GM23338 (cell line): ENCODE data around the gene TGFBR3.

Experiments used
- POLR2AphosphoS5 ChIP-seq: IDR thresholded peaks from 2 replicates; pipeline ENCODE4 v1.6.1; 2016; ENCODE audit warnings: antibody characterized with exemption, low read depth
- TF ChIP-seq, protein P1 (sequence below), 2 experiments: fragments of 200-600 bp in 1 of 2; sonication (generic) in 1 of 2; conservative IDR thresholded peaks; 2 replicates each; pipeline versions ENCODE4 v1.5.1 to v1.6.1; 2016 to 2017; ENCODE audit warnings: antibody characterized with exemption in 2 of 2, low read depth in 2 of 2, mild to moderate bottlenecking in 2 of 2, moderate library complexity in 1 of 2

GRCh38 chr1:91640877-91641526 is 244.9 kb downstream of the TGFBR3 start:
- TF ChIP-seq, protein P1, sequence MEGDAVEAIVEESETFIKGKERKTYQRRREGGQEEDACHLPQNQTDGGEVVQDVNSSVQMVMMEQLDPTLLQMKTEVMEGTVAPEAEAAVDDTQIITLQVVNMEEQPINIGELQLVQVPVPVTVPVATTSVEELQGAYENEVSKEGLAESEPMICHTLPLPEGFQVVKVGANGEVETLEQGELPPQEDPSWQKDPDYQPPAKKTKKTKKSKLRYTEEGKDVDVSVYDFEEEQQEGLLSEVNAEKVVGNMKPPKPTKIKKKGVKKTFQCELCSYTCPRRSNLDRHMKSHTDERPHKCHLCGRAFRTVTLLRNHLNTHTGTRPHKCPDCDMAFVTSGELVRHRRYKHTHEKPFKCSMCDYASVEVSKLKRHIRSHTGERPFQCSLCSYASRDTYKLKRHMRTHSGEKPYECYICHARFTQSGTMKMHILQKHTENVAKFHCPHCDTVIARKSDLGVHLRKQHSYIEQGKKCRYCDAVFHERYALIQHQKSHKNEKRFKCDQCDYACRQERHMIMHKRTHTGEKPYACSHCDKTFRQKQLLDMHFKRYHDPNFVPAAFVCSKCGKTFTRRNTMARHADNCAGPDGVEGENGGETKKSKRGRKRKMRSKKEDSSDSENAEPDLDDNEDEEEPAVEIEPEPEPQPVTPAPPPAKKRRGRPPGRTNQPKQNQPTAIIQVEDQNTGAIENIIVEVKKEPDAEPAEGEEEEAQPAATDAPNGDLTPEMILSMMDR (conservative IDR thresholded peaks at IDR 0.05; ENCODE audit: low read depth in 2 of 2) = no peak
- no peak for TF ChIP-seq POLR2AphosphoS5
